Mesenchymal stem cell (in vitro differentiated cells and primary cell): ENCODE measurements around the gene CYP2D6.

Source experiments
- DNase-seq: peaks from one replicate; pipeline ENCODE4 v3.0.0-alpha.2; 2013
- H2AFZ ChIP-seq: one replicate; pipeline ENCODE4 v1.6.1; 2013; ENCODE audit warnings: low read depth, mild to moderate bottlenecking, control low read depth, inconsistent platforms, low read length, moderate library complexity
- H2AK5ac ChIP-seq: 2 replicates; pipeline ENCODE4 v1.6.1; 2013; ENCODE audit warnings: low read length, moderate library complexity, mild to moderate bottlenecking, inconsistent platforms; ENCODE audit not compliant: severe bottlenecking
- H2BK120ac ChIP-seq: one replicate; pipeline ENCODE4 v1.6.1; 2013; ENCODE audit warnings: low read depth, mild to moderate bottlenecking, inconsistent platforms, low read length, moderate library complexity
- H2BK12ac ChIP-seq, 2 experiments: one replicate each; pipeline ENCODE4 v1.6.1; 2013; ENCODE audit warnings: inconsistent platforms in 2 of 2, low read length in 2 of 2, mild to moderate bottlenecking in 2 of 2, moderate library complexity in 2 of 2, control low read depth in 1 of 2
- H2BK15ac ChIP-seq: one replicate; pipeline ENCODE4 v1.6.1; 2013; ENCODE audit warnings: mild to moderate bottlenecking, low read depth, inconsistent platforms; ENCODE audit not compliant: poor library complexity, severe bottlenecking
- H2BK5ac ChIP-seq: 2 replicates; pipeline ENCODE4 v1.6.1; 2013; ENCODE audit warnings: low read depth, mild to moderate bottlenecking, low read length, control low read depth, inconsistent platforms; ENCODE audit not compliant: poor library complexity, severe bottlenecking
- H3K14ac ChIP-seq, 2 experiments: one replicate each; pipeline ENCODE4 v1.6.1; 2013; ENCODE audit warnings: inconsistent platforms in 2 of 2, low read length in 2 of 2, control low read depth in 1 of 2, mild to moderate bottlenecking in 1 of 2, moderate library complexity in 1 of 2
- H3K18ac ChIP-seq, 2 experiments: one replicate each; pipeline ENCODE4 v1.6.1; 2013; ENCODE audit warnings: inconsistent platforms in 2 of 2, low read length in 2 of 2, control low read depth in 1 of 2, low read depth in 1 of 2, mild to moderate bottlenecking in 1 of 2
- H3K23ac ChIP-seq, 2 experiments: one replicate each; pipeline ENCODE4 v1.6.1; 2013; ENCODE audit warnings: inconsistent platforms in 2 of 2, low read length in 2 of 2, mild to moderate bottlenecking in 2 of 2, moderate library complexity in 2 of 2, control low read depth in 1 of 2
- H3K27ac ChIP-seq: 2 replicates; pipeline ENCODE4 v1.5.1; 2013; ENCODE audit warnings: mild to moderate bottlenecking, moderate library complexity, low read length, control low read depth, inconsistent platforms; ENCODE audit not compliant: poor library complexity, severe bottlenecking
- H3K27me3 ChIP-seq, 2 experiments: 2 replicates each; pipeline versions ENCODE4 v1.6.1 to v1.7.0; 2013; ENCODE audit warnings: low read length in 2 of 2, mild to moderate bottlenecking in 2 of 2, moderate library complexity in 2 of 2, control low read depth in 1 of 2, inconsistent platforms in 1 of 2; ENCODE audit not compliant: control insufficient read depth in 1 of 2, insufficient read depth in 1 of 2
- H3K36me3 ChIP-seq, 2 experiments: 2 replicates each; pipeline versions ENCODE4 v1.6.1 to v1.7.0; 2013; ENCODE audit warnings: low read length in 2 of 2, control low read depth in 1 of 2, inconsistent platforms in 1 of 2, low read depth in 1 of 2, mild to moderate bottlenecking in 1 of 2; ENCODE audit not compliant: insufficient read depth in 2 of 2, control insufficient read depth in 1 of 2
- H3K4ac ChIP-seq, 2 experiments: one replicate each; pipeline ENCODE4 v1.6.1; 2013; ENCODE audit warnings: inconsistent platforms in 2 of 2, low read length in 2 of 2, mild to moderate bottlenecking in 2 of 2, moderate library complexity in 2 of 2, control low read depth in 1 of 2, low read depth in 1 of 2
- H3K4me1 ChIP-seq: 2 replicates; pipeline ENCODE4 v1.6.1; 2013; ENCODE audit warnings: low read depth, low read length, control low read depth; ENCODE audit not compliant: control insufficient read depth, insufficient read depth
- H3K4me2 ChIP-seq: 2 replicates; pipeline ENCODE4 v1.6.1; 2013; ENCODE audit warnings: low read length, mild to moderate bottlenecking, inconsistent platforms; ENCODE audit not compliant: poor library complexity, severe bottlenecking
- H3K4me3 ChIP-seq, 2 experiments: 2 replicates each; pipeline versions ENCODE4 v1.5.1 to v1.7.0; 2013; ENCODE audit warnings: low read length in 2 of 2, mild to moderate bottlenecking in 2 of 2, control low read depth in 1 of 2, low read depth in 1 of 2; ENCODE audit not compliant: insufficient read depth in 1 of 2
- H3K79me1 ChIP-seq: replicated peaks from 2 replicates; pipeline ENCODE4 v1.6.1; 2013; ENCODE audit warnings: mild to moderate bottlenecking, control low read depth, low read length, inconsistent platforms; ENCODE audit not compliant: poor library complexity, severe bottlenecking
- H3K9ac ChIP-seq: 2 replicates; pipeline ENCODE4 v1.7.0; 2013; ENCODE audit warnings: mild to moderate bottlenecking, low read length, moderate library complexity
- H3K9me3 ChIP-seq: 2 replicates; pipeline ENCODE4 v1.7.0; 2013; ENCODE audit warnings: mild to moderate bottlenecking, low read length; ENCODE audit not compliant: control insufficient read depth
- H4K8ac ChIP-seq: one replicate; pipeline ENCODE4 v1.6.1; 2013; ENCODE audit warnings: inconsistent platforms, mild to moderate bottlenecking, low read length, moderate library complexity
- H4K91ac ChIP-seq: one replicate; pipeline ENCODE4 v1.6.1; 2013; ENCODE audit warnings: mild to moderate bottlenecking, low read length, inconsistent platforms
- WGBS: methylation state at CpG from one replicate; pipeline ENCODE4 v1.1.7; 2013; ENCODE audit warnings: mixed read lengths; 5-methylcytosine and 5-hydroxymethylcytosine counted together

CYP2D6 gene

DNA sequence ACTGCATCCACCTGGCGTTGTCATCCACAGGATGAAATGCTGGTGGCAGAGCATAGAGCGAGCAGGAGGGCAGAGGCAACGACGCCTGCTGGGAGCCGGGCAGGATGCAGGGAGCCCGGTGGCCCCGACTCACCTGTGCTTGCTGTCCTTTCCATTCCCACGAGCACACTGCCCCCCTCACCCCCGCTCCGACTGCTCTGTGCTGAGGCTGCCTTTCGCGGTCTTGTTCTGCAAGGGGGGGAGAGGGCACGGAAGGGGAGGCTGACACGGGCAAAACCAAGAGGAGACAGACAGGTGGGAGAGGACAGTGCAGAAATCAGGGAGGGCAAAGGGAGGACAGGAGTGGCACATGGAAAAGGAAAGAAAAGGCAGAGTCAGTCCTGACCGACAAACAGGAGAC is 37.9 kb upstream of the CYP2D6 start:
- Histone ChIP-seq H3K4me1 (peaks cover 19% of the 10 kb centered on the region), H3K4me2 (no peak overlapping the region), H3K27me3 (no peaks in the 10 kb centered on the region), H3K79me1 (peaks cover 40% of the 10 kb centered on the region), H3K23ac (no peak overlapping the region), H3K18ac (no peak overlapping the region), H3K14ac (no peak overlapping the region), H2BK120ac (no peak overlapping the region), H2BK12ac (no peak overlapping the region), H3K4ac (no peak overlapping the region), H2BK5ac (no peak overlapping the region), H2AFZ (no peak overlapping the region), H2BK15ac (no peak overlapping the region), H4K8ac (no peak overlapping the region), H3K9me3 (no peaks in the 10 kb centered on the region), H4K91ac (no peak overlapping the region), H3K36me3 (peaks cover 36 to 47% of the 10 kb centered on the region in 2 experiments), H3K27ac (no peak overlapping the region), H3K4me3 (no peak overlapping the region), H3K9ac (no peak overlapping the region), H2AK5ac (no peak overlapping the region)
- DNase-seq, result no peak
- WGBS, result 89% methylated on average over 15 of the region's 15 CpGs

DNA sequence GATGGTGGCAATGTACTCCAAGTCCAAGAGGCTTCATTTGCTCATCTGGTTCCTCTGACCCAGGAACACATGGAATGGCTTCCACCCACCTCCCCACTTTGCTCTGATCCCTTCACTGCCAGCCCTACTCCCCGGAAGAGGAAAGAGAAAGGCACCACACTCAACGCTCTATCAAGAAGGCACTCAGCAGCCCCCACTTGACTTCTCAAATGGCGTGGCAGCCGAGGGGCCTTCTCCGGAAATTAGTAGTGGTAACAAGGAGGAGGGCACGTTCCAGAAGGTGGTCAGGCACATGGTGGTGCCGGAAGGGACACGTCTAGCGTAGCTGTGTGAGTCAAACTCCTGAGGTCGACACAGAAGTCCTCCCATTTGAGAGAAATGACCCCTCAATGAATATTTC is 36.5 kb upstream of the CYP2D6 start:
- no peak overlapping the region for H2AFZ ChIP-seq
- peaks cover 12% of the 10 kb centered on the region for H3K4me1 ChIP-seq
- 94% methylated on average over 8 of the region's 10 CpGs for whole genome bisulfite sequencing
- peaks cover 45% of the 10 kb centered on the region for H3K79me1 ChIP-seq
- no peak overlapping the region for H3K27ac ChIP-seq
- H2BK15ac ChIP-seq, result no peak overlapping the region
- no peak overlapping the region for H3K18ac ChIP-seq
- no peak overlapping the region for H2BK5ac ChIP-seq
- H2BK120ac ChIP-seq, result no peak overlapping the region
- no peak overlapping the region for H3K23ac ChIP-seq
- no peak for DNase-seq
- H3K14ac ChIP-seq, result no peak overlapping the region
- no peaks in the 10 kb centered on the region for H3K27me3 ChIP-seq
- H3K4me3 ChIP-seq, result no peak overlapping the region
- no peaks in the 10 kb centered on the region for H3K9me3 ChIP-seq
- peaks cover 46 to 55% of the 10 kb centered on the region in 2 experiments for H3K36me3 ChIP-seq
- H4K91ac ChIP-seq, result no peak overlapping the region
- H3K4me2 ChIP-seq, result no peak overlapping the region
- H3K9ac ChIP-seq, result no peak overlapping the region
- no peak overlapping the region for H2AK5ac ChIP-seq
- H2BK12ac ChIP-seq, result no peak overlapping the region
- no peak overlapping the region for H3K4ac ChIP-seq
- no peak overlapping the region for H4K8ac ChIP-seq

DNA sequence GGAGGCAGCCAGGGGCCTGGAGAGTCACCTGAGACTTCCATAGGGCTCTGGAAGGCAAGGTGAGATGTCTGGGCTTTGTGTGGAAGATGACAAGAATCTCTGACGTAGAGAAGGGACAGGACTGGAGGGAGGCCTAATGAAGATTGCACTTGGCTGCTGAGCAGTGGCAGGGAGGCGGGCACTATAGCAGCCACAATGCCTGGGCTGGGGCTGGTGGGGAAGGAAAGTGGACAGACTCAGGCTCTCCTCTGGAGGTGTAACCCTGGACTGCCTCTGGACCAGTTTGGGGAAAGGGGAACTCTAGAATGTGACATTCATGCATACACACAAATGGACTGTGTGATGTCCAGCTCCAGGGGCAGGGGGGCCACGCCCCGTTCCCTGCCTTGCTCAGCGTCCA is 34.3 kb upstream of the CYP2D6 start:
- H4K91ac ChIP-seq, result no peak overlapping the region
- no peaks in the 10 kb centered on the region for H3K9me3 ChIP-seq
- no peak overlapping the region for H3K23ac ChIP-seq
- H3K4me1 ChIP-seq, result peaks cover 2% of the 10 kb centered on the region
- 97% methylated on average over 5 of the region's 5 CpGs for WGBS
- H2BK15ac ChIP-seq, result no peak overlapping the region
- DNase-seq, result no peak
- H3K4me3 ChIP-seq, result no peak overlapping the region
- H3K4ac ChIP-seq, result no peak overlapping the region
- H3K79me1 ChIP-seq, result peaks cover 51% of the 10 kb centered on the region
- no peak overlapping the region for H4K8ac ChIP-seq
- H3K27ac ChIP-seq, result no peak overlapping the region
- H2BK12ac ChIP-seq, result no peak overlapping the region
- H3K36me3 ChIP-seq, result peaks cover 48 to 64% of the 10 kb centered on the region in 2 experiments
- H2AFZ ChIP-seq, result no peak overlapping the region
- no peaks in the 10 kb centered on the region for H3K27me3 ChIP-seq
- H3K18ac ChIP-seq, result no peak overlapping the region
- no peak overlapping the region for H3K4me2 ChIP-seq
- no peak overlapping the region for H3K9ac ChIP-seq
- H2BK120ac ChIP-seq, result no peak overlapping the region
- H2BK5ac ChIP-seq, result no peak overlapping the region
- H2AK5ac ChIP-seq, result no peak overlapping the region
- no peak overlapping the region for H3K14ac ChIP-seq

DNA sequence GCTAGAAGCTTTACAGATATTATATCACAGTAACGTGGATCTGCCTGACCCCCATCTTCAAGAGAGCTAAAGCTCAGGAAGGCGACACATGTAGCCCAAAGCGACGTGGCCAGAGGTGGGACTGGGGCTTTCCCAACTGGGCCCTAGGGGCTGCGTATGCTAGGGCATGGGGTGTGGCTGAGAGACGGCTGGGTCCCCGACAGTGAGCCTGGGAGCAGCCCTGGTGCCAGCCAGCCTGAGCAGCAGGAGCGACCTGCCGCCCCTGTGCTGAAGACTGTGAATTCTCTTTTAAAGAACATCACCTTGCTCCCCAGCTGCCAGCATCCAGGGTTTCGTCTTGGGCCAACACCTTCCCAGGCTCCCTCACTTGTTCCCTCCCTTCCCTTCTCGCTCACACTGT is 32.9 kb upstream of the CYP2D6 start:
- no peak for DNase-seq
- Histone ChIP-seq H3K79me1 (peaks cover 45% of the 10 kb centered on the region), H3K4me3 (no peak overlapping the region)

More for the DNA sequence above, 32.9 kb upstream of the CYP2D6 start:
- Histone ChIP-seq H3K14ac (no peak overlapping the region), H2BK5ac (no peak overlapping the region), H4K91ac (no peak overlapping the region), H2AFZ (no peak overlapping the region), H3K4me1 (peaks cover 2% of the 10 kb centered on the region), H3K4me2 (no peak overlapping the region), H2BK120ac (no peak overlapping the region), H2AK5ac (no peak overlapping the region), H3K9ac (no peak overlapping the region), H4K8ac (no peak overlapping the region), H2BK15ac (no peak overlapping the region), H3K9me3 (no peaks in the 10 kb centered on the region), H3K36me3 (peaks cover 40 to 55% of the 10 kb centered on the region in 2 experiments), H3K18ac (no peak overlapping the region), H3K27me3 (no peaks in the 10 kb centered on the region), H2BK12ac (no peak overlapping the region), H3K4ac (no peak overlapping the region), H3K27ac (no peak overlapping the region), H3K23ac (no peak overlapping the region)
- WGBS, result 97% methylated on average over 11 of the region's 11 CpGs
